ENCODE results near the gene ANTXR2.
"Not testable (repeated sequence)": the region's sequence is repeated elsewhere in the genome, so short reads cannot be mapped to it uniquely, and the experiment has no call there.

The ANTXR2 gene

DNA sequence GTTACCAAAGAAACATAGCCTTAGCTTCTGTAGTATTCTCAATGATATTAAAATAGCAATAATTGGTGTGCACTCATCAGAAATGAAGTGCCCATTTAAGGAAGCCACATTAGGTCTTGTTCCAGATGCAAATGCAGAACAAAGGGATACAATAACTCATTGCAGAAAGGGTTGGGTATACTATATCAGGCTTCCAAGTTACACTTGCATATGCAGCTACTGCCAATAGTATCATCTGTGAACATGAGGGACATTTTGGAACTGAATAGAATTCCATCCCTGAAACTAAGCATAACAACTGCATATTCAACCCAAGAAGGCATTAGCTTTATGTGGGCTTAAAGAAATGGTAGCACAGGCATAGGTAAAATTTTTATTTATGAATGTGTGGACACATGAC, 167.8 kb downstream of the ANTXR2 start:
- DNase-seq, result no peak

DNA sequence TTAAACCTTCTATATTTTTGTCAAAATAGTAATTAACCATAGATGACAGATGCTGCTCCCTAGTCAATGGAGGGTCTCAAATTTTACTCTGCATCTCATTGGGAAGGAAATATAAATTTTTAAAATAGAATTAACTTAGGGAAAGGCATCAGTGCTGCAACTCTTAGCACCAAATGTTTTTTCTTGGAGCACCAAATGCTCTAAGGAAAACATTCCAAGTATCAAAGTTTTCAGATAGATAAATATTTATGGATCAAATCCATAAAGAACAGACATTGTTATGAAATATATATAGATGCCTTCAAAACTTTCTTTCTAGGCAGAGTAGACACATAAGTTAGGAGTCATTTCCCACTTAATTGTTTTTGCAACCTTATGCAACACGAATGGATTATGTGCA, 168.7 kb downstream of the ANTXR2 start:
- no peak for DNase-seq

DNA sequence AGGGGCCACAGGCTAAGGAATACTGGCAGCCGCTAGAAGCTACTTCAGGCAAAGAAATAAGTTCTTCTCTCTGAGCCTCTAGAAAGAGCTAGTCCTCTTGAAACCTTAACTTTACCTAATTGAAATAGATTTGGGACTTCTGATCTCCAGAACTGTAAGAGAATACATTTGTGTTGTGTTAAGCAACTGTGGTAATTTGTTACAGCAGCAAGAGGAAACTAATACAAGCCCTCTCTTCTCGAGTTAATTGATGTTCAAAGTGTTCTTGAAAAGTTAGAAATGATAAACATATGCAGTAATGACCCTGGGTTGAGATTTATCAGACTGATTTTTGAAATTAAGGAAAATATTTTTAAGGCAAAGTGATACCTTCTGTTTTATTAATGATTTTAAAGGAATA, 172.8 kb downstream of the ANTXR2 start:
- DNase-seq, result no peak

DNA sequence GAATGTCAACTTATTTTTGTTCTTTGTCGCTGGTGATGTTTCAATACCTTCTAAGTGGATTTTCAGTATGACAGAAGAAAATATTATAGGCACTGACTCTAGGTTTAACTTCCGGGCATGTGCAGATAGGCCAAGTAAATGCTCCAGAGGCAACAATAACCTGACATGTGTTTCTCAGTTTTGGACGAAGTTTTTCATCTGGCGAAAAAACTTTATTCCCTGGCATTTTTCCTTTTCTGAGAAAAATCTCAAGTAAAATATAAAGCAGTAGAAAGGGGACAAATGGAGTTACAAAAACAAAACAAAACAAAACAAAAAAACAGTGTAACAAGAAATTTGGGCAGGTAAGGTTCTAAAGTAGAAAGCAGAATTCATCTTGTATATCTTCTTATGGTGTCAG, 173.5 kb downstream of the ANTXR2 start:
- DNase-seq, result no peak

DNA sequence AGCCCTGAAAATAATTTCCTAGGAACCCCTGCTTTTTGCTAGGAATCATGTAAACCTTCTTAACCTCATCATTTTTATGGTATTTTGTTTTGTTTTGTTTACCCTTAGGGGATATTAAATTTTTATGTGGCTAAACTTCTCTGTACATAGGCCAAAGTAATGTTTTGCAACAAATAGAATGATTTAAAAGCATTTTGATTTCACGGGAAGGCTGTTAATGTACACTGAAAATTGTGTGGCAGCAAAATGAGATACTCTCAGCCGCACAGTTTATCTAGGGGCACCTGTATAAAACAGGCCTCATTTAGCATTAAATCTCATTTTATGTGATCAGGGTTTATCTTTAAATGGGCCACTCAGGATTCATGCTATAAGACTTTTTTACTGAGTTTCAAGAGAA, 175.0 kb downstream of the ANTXR2 start:
- DNase-seq, result no peak

DNA sequence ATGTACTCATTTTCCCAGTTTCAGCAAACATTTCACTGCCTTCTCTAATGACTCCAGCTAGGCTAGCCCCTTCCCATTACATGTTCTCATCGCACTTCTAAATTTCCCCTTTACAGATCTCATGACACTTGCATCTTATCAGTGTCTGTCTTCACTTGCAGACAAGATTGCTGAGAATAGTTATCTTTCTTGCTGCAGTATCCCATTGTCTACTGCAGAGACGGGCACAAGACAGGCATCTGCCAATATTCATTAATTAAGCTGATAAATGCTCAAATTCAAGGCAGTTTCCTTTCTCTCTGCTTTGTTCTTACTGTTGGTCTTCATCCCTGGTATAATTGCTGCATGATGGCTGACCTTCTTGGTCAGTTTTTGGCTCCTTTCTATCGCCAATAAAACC, 175.9 kb downstream of the ANTXR2 start:
- DNase-seq, result no peak

DNA sequence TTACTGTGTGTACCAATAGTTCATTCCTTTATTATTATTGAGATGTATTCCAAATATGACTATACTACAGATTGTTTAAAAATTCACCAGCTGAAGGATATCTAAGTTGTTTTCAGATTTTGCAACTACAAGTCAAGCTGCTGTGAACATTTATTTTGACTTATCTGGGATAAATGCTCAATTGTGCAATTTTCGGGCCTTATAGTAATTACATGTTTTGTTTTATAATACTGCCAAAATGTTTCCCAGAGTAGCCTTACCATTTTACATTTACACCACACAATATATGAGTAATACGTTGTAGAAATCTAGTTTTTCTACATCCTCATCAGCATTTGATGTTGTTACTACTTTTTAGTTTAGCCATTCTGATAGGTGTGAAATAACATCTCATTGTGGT, 179.6 kb downstream of the ANTXR2 start:
- no peak for DNase-seq

DNA sequence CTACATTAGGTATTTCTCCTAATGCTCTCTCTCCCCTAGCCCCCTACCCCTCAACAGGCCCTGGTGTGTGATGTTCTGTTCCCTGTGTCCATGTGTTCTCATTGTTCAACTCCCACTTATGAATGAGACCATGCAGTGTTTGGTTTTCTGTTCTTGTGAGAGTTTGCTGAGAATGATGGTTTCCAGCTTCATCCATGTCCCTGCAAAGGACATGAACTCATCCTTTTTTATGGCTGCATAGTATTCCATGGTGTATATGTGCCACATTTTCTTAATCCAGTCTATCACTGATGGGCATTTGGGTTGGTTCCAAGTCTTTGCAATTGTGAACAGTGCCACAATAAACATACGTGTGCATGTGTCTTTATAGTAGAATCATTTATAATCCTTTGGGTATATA, 184.0 kb downstream of the ANTXR2 start:
- DNase-seq, result not testable (repeated sequence)

DNA sequence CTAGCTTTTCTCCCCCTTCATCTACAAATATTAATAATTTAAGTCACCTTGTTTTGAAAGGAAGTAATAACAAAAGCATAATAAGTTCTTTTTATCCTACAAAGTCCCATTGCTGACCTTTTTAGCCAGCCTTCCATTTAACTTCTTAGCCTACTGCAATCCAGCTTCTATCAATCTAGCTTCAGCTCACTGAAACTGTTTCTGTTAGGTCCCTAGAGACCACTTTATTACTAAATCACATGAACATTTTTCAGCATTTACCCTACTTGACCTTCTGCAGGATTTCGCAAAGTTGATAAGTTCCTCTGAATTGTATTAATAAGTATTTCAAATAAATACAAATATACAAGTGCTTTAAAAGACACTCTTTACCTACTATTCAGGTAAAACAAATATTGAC, 186.5 kb downstream of the ANTXR2 start:
- no peak for DNase-seq

DNA sequence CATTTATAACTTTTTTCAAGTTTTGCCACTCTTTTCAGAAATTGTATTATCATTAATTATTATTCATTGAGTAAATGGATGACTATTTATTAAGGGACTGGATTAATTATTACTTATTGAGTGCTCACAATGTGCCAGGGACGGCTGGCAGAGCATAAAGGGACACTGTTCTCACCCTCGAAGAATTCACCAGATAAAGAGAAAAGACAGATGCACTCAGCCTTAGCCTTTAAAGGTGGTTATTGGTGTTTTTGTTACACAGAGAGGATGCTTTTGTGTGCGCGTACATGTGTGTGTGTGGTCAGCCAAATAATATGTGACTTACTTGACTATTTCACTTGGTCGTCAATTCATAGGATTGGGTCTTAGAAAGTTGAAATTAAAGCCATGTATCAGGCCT, 187.0 kb downstream of the ANTXR2 start:
- DNase-seq, result no peak

DNA sequence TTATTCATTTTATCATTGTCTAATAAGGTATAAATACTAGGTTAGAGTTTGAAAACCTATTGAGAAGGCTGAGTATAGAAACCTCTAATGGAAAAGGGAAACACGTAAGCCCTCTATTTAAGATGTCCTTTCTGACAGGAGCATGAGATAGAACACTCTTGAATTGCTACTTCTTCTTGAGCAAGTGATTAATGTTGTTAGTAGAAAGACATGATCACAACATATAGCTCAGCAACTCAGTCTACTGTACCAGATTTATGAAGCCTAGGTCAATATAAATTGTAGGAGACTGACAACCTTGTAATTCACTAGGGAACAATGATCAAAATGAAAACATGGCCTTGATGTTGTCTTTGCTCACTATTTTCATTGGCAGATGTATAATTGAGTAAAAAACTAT, 189.7 kb downstream of the ANTXR2 start:
- DNase-seq, result no peak

DNA sequence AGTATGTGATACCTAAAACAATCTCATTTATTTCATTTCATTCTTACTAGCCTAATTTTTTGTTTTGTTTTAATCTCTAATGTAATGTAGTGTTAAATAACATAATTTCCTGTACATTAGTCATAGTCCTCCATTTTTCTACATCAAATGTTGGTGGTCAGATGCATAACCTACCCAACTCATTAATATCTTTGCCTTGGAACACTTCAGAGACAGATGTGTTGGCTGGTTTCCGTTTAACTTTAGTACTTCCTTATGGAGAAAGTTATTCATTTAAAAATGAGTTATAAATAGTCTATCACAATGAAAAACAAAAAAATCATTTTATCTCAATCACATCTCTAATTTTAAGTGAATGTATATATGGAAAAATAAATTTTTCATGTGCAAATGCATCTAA, 190.2 kb downstream of the ANTXR2 start:
- DNase-seq, result no peak

DNA sequence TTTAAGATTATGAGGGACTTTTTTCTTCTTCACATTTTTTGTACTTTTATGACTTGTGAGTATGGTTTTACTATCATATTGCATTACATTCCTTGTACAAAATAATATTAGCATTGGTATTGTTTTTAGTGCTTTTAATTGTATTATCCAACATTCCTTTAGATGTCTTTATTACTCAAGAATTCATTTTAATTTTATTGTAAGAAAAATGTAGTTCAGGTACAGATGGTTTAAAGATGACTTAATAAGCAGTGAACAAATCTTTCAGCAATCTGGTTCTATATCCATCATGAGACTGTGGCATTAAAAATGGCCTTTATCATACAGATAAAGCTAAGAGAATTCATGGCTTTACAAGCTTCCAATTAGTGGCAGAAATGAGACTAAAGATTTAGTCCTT, 191.6 kb downstream of the ANTXR2 start:
- no peak for DNase-seq

DNA sequence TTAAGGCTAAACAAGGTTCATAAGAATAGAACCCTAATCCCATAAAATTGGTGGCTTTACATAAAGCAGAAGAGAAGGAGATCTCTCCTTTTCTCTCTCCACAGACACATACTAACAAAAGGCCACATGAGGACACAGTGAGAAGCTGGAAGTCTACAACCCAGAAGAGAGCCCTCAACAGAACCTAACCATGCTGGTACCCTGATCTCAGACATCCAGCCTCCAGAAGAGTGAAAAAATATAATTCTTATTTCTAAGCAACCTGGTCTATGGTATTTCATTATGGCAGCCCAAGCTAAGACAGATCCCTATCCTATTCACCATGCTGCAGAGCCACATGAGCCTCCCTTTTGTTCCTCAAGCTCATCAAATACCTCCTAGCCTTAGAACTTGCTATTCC, 195.5 kb downstream of the ANTXR2 start:
- DNase-seq, result no peak

DNA sequence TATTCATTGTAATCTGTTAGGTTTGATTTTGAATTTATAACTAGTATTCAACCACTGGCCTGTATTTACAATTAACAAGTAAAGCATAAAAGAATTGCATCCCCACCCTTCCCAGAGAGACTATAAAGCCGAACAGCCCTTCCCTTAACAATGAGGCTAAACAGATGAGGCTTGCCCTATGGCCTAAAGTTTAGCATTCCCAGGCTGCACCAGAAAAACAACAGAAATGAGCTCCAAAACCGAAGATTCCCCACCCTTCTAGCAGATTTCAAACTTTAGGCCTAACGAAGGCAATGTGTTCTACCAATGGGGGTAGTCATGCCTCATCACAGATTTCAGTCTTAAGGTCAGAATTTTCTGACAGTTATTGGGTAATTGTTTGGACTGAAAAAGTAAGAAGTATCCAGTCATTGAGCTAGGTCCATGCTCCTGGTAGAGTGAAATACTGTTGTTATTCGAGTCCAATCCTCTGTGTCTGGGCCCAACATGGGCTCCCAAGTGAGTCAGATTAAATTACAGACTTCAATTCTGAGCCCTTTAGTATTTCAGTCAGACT, 197.6 kb downstream of the ANTXR2 start:
- DNase-seq, result no peak

DNA sequence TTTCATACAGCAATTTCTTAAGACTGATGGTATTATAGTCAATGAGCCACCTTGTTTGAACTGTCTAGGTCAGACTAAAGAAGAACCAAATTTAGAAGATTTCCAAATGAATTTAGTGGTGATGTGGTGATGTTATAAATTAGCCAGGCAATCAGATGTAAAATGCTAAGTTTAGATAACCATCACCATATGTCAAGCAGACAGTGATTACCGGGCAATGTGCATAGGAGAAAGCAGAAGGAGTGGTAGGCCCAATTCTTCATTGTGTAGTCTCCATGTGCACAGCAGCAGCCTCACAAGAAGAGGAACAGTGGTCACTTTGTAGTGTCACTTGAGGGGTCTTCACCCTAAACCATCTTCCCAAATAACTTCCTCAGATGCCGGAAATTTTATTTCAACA, 198.8 kb downstream of the ANTXR2 start:
- no peak for DNase-seq

DNA sequence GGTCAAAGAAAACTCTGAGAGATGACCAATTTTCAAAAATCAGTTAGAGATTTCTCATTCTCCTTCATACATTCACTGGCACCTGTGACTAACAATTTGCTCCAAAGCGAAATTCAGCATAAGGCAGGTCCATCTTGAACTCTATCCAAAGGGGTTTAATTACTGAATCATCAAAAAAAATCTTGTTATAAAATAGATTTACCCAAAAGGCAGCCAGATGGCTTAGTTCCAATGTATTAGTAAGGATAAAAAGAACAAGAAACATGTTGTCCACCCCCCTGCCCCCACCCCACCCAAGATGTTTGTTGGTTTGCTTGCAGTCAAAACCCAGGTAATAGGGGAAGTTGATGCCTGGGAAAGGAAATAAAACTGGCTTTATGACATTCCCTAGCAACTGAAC, 200.3 kb downstream of the ANTXR2 start:
- no peak for DNase-seq

DNA sequence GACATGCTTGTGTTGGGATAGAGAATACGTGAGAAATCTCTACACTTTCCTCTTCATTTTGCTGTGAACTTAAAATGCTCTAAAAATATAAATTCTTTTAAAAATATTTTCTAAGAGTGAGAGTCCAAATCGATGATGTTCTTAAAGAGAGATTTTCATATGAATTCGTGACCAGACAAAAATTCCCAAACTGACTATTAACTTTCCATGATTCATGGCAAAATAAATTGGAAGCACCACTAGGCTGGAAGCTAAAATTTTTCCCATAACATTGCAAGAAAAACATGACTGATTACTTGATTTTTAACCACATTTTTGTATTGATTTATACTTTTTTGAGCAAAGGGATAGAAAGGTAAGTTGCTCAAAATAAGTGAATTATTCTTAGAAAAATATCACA, 201.1 kb downstream of the ANTXR2 start:
- DNase-seq, result no peak

DNA sequence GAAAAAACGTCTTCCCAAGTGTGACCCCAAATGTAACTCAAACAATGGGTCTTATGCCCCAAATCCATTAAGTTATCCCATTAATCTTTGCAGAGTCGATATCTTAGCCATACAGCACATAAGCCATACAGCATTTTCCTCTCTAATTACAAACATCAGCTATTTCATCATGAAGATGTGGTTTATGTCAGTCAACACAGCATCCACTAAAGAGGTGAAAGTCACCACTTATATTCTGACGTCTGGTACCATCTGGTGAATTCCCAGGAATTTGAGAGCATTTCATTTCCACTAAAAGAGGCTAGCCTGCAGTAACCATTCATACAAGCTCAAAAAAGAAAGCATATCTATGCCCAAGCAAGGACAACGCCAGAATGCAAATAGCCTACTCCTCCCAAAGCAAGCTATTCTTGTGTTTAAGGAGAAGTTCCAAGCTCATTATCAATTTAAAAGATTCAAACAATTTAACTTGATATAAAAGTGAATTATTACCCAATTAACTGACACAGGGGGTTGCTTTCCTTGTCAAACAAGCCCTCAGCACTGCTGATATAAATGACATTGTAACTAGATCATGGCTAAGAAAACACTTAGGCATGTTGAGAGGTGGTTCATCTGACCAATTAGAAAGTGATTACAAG, 203.3 kb downstream of the ANTXR2 start:
- DNase-seq, result no peak

DNA sequence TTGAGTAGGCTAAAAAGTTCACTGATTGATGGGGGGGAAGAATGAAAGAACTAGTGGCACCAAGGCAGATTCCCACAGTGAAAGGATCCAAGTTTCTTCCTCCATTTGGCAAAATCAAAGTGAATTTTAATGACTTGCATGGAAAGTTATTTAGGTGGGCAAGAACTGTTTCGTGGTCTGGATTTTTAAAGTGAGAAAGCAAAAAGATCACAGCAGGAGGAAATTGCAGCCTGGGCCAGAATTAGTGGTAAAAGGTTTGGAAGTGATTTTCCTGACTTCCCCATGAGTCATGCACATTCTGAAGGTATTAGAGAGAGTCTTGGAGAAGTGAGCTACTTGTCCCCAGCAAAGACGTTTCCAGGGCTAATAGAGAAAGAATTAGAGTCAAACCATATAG, 207.8 kb downstream of the ANTXR2 start:
- DNase-seq, result no peak

DNA sequence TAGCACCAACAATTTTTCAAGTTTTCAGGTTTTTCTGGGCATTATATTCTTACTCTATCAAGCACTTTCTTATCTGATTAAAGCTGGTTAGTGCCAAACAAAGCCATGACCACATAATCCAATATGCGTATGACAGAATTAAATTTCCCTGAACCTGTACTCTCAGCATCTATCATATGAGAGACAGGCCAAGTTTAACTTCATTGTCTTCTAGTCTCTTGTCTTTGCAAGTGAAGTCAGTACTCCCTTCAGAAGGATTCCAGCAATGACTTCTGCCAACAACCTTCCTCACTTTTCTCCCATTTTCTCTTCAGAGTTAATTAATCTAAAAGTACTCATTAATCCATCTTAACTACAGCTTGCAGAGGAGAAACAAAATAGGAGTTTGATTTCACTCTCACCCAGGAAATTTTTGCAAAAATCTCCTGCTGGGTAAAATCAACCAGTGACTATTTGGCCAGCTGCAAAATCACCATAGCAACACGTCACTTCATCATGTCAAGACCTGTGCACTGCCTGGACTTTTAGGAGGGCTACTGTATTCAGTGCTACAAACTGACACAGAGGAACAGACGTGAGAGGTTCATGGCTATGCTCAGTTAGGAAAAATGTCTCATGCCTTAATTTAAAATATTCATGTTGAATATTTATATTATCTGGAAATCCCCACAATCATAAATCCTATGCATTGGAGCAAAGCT, 208.4 kb downstream of the ANTXR2 start:
- DNase-seq, result no peak

DNA sequence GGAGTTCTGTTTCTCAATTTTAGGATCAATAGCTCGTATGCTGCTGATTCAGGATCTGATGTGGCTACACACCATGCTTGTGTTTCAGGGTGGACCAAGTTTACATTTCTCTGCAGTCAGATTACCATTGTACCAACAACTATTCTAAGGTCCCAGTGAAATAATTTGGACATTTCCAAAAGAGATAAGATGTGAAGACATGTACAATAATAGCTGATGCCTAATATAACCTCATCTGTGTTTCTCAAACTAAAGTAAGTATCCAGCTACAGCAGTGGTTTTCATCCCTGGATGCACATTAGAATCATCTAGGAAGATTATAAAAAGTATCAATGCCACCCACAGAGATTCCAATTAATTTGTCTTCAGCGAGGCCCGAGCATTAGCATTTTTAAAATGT, 209.7 kb downstream of the ANTXR2 start:
- DNase-seq, result no peak

DNA sequence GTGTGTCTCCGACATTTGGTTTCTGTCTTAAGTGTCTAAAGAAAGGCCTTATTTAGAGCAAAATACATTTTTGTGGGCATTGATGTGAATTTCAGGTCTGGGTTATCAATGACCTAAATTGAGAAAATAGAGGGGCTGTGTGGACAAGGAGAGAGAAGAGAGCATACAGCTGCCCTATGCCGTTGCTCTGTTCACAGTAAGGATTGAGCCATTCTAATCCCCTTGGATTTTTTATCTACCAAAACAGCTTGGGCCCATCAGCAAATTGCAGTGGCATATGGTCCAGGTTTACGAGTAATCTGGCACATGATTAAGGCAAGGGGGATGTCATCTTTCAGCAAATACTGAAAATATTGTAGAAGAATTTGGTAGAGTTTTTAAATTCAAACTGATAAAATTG, 210.2 kb downstream of the ANTXR2 start:
- no peak for DNase-seq

DNA sequence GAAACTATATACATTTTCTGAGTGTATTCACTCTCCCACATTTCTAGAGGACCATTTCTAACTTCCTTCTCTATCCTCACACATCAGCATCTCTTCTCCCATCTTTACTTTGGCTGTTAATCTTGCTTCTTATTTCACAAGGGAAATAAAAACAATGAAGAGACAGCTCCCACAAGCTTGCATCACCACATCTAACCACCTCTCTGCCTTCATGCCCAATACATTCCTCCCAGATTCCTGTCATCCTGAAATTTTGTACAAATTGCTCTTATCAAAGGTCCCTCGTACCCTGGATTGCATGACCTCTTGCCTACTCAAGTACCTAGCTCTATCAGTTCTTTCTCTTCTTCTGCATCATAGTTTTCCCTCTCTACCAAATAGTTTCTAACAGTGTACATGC, 215.2 kb downstream of the ANTXR2 start:
- DNase-seq, result no peak

DNA sequence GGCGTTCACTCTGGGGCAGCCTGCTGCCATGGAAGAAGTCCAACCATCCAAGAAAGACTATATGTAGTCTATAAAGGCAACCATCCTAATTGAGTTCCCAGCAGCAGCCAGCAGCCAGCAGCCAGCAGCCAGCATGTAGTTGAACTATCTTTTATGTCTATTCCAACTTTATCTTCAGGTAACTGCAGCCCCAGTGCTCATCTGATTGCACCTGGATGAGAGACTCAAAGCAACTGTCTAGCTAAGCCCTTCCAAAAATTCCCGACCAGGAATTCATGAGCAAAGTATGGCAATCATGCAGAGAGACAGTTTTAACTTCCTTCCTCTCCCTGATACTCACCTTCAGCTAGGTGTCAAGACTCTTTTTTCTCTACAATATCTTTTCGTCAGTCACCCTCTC, 216.8 kb downstream of the ANTXR2 start:
- no peak for DNase-seq

Measured in activated T-cell treated with anti-CD3 and anti-CD28 coated beads, Interleukin-2, amount 50 U/mL, for 1 hour (primary cell).